BJ (cell line): ENCODE results near the gene KDM6A. TPM values are rescaled to one million over a fixed set of nuclear protein-coding genes. Genes with fewer than 3 reads are reported as not detected.
"Not testable (repeated sequence)": the region's sequence is repeated elsewhere in the genome, so short reads cannot be mapped to it uniquely, and the experiment has no call there.

Experiments used
- CTCF ChIA-PET: fragments of 350-600 bp; formaldehyde crosslinking; extraction: SDS; loops from one replicate; lab custom pipeline; 2021; ENCODE audit warnings: antibody characterized with exemption, inconsistent platforms; lab: Yijun Ruan, JAX
- POLR2A ChIA-PET: fragments of 300-600 bp; sonication (Branson Sonifier 250); formaldehyde crosslinking; extraction: SDS; loops from one replicate; lab custom pipeline; 2021; ENCODE audit warnings: antibody characterized with exemption; lab: Charles Lee
- DNase-seq: peaks from one replicate; pipeline ENCODE4 v3.0.0-alpha.2; 2011; ENCODE audit warnings: low read depth
- H3K27me3 ChIP-seq: 2 replicates; pipeline ENCODE4 v1.6.0; 2011; ENCODE audit warnings: low read length; ENCODE audit not compliant: control insufficient read depth, insufficient read depth
- H3K36me3 ChIP-seq: 2 replicates; pipeline ENCODE4 v1.5.1; 2011; ENCODE audit warnings: low read length; ENCODE audit not compliant: control insufficient read depth, insufficient read depth
- H3K4me3 ChIP-seq: 2 replicates; pipeline ENCODE4 v1.5.1; 2011; ENCODE audit warnings: low read depth, mild to moderate bottlenecking, control low read depth, low read length
- polyA plus RNA-seq: library from polyadenylated mRNA; depleted of rRNA; stranded (reverse); fragments of >200 nt; gene quantifications from 2 replicates; pipeline ENCODE4 v1.2.3, GENCODE V29; 2011
- TF ChIP-seq, protein P1 (sequence below): IDR thresholded peaks from 2 replicates; pipeline ENCODE4 v1.5.1; 2011; ENCODE audit warnings: low read depth, mild to moderate bottlenecking, control low read depth, inconsistent platforms, low read length, moderate library complexity; ENCODE audit not compliant: insufficient read depth

KDM6A gene
- polyA plus RNA-seq, 1 experiment = 5.4 TPM

DNA sequence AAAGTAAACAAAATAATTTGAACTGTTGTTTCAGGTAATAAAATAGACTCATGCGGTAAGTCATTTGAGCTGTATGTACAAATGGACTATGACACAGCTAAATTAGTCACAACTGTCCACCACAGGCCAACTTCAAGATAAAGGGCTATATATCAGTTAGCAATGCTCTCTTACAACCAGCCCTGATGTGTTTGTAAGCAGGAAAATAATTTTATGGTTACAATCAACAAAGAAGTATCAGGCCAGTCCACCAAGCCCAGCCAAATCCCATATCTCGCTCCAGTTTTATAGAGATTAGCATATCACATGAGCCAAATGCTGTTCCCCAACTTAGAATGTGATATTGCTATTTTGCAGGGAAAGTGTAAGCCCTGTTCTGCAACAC is 29.7 kb upstream of the KDM6A start:
- no peak for DNase-seq

DNA sequence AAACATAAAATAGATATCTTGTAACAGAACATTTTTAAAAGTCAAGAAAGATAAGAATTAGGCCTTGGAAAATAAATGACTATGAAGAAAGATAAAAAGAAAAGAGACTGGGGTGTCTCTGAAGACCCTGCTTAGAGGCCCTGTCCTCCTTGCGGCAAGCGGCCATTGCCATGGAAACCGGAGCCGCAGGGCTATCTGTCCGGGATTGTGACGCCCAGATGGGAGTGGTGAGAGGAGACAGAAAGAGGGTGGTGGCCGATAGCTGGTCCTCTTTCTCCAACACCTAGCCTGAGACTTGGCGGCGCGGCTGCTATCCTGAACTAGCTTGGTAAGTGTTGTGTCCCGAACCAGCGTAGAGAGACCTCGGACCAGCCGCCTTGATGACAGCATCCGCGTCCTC is 29.2 kb upstream of the KDM6A start, which contains the start of gene DUSP21:
Gene DUSP21 (plus strand): TSS at position 269 of the 400 bp plus-strand sequence. CDS start 112 bp downstream, at position 381.
- TF ChIP-seq, protein P1, sequence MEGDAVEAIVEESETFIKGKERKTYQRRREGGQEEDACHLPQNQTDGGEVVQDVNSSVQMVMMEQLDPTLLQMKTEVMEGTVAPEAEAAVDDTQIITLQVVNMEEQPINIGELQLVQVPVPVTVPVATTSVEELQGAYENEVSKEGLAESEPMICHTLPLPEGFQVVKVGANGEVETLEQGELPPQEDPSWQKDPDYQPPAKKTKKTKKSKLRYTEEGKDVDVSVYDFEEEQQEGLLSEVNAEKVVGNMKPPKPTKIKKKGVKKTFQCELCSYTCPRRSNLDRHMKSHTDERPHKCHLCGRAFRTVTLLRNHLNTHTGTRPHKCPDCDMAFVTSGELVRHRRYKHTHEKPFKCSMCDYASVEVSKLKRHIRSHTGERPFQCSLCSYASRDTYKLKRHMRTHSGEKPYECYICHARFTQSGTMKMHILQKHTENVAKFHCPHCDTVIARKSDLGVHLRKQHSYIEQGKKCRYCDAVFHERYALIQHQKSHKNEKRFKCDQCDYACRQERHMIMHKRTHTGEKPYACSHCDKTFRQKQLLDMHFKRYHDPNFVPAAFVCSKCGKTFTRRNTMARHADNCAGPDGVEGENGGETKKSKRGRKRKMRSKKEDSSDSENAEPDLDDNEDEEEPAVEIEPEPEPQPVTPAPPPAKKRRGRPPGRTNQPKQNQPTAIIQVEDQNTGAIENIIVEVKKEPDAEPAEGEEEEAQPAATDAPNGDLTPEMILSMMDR = no peak
- CTCF ChIA-PET = no interaction called here
- no peaks in the 10 kb centered on the region for H3K36me3 ChIP-seq
- H3K27me3 ChIP-seq = no peaks in the 10 kb centered on the region
- no peak within 1 kb of the TSS for H3K4me3 ChIP-seq
- POLR2A ChIA-PET = no interaction called here
- DNase-seq = no peak

More for the DNA sequence above, 29.7 kb upstream of the KDM6A start:
- TF ChIP-seq, protein P1 = no peak
- Histone ChIP-seq H3K4me3 (no peak overlapping the region), H3K36me3 (no peaks in the 10 kb centered on the region), H3K27me3 (no peaks in the 10 kb centered on the region)
- ChIA-PET POLR2A (no interaction called here), CTCF (no interaction called here)

DNA sequence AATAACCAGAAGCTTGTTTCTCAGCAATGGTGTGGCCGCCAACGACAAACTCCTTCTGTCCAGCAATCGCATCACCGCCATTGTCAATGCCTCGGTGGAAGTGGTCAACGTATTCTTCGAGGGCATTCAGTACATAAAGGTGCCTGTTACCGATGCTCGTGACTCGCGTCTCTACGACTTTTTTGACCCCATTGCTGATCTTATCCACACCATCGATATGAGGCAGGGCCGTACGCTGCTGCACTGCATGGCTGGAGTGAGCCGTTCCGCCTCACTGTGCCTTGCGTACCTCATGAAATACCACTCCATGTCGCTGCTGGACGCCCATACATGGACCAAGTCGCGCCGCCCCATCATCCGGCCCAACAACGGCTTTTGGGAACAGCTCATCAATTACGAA is 28.8 kb upstream of the KDM6A start:
- DNase-seq = no peak
- Histone ChIP-seq H3K36me3 (no peaks in the 10 kb centered on the region), H3K4me3 (no peak overlapping the region), H3K27me3 (no peaks in the 10 kb centered on the region)
- ChIA-PET CTCF (no interaction called here), POLR2A (no interaction called here)
- TF ChIP-seq, protein P1 = no peak

DNA sequence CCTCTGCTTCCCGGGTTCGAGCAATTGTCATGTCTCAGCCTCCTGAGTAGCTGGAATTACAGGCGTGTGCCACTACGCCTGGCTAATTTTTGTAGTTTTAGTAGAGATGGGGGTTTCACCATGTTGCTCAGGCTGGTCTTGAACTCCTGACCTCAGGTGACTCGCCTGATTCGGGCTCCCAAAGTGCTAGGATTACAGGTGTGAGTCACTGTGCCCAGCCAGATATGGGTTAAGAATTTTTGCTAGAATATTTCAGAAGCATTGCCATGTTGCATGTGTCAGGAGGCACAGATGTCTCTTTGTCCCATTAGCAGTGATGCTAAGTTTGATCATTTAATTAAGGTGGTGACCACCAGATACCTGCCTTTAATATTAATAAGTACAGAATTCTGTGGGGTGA is 22.1 kb upstream of the KDM6A start:
- DNase-seq, H3K36me3 ChIP-seq, POLR2A ChIA-PET, CTCF ChIA-PET, H3K4me3 ChIP-seq, H3K27me3 ChIP-seq: not testable (repeated sequence)

GRCh38 chrX:44871114-44871645 is 1.8 kb upstream of the KDM6A start:
- no peak for DNase-seq
- Histone ChIP-seq H3K4me3 (no peak overlapping the region; the same call in 1 of the 2 replicates), H3K36me3 (no peaks in the 10 kb centered on the region), H3K27me3 (no peaks in the 10 kb centered on the region)
- POLR2A ChIA-PET = no interaction called here
- CTCF ChIA-PET = interaction anchor here (0.6 kb wide), 1 partner anchor 316 kb away, joined by 3 read pairs; no protein-coding TSS in a partner anchor
- TF ChIP-seq, protein P1 = no peak
